SK-N-MC (cell line): ENCODE data around the gene TTLL1.
A peak's percentile ranks its signal among the peaks of the same experiment; 100 is the strongest.
"Not testable (repeated sequence)": the region's sequence is repeated elsewhere in the genome, so short reads cannot be mapped to it uniquely, and the experiment has no call there.

Experiments used
- DNase-seq: peaks from one replicate; pipeline ENCODE4 v3.0.0-alpha.2; 2011; ENCODE audit warnings: low read depth, low spot score
- H3K27ac ChIP-seq: fragments of 200-600 bp; sonication (generic); 2 replicates; pipeline ENCODE4 v1.5.1; 2016; ENCODE audit warnings: mixed run types
- H3K36me3 ChIP-seq: fragments of 200-600 bp; sonication (generic); 2 replicates; pipeline ENCODE4 v1.6.1; 2017; ENCODE audit warnings: antibody characterized with exemption, low read length, mixed read lengths; ENCODE audit not compliant: insufficient read depth
- H3K4me3 ChIP-seq: fragments of 200-600 bp; sonication (generic); 2 replicates; pipeline ENCODE4 v1.5.1; 2016
- H3K9ac ChIP-seq: fragments of 200-600 bp; sonication (generic); 2 replicates; pipeline ENCODE4 v1.8.0; 2017; ENCODE audit warnings: mixed run types, mixed read lengths; ENCODE audit not compliant: insufficient read length
- H3K9me3 ChIP-seq: fragments of 200-600 bp; sonication (generic); 2 replicates; pipeline ENCODE4 v1.6.1; 2017; ENCODE audit warnings: low read depth, mild to moderate bottlenecking, antibody characterized with exemption, low read length, moderate library complexity, mixed read lengths
- EZH2 ChIP-seq: fragments of 200-600 bp; sonication (generic); IDR thresholded peaks from one replicate; pipeline ENCODE4 v1.6.1; 2017; ENCODE audit warnings: antibody characterized with exemption
- FOXP2 ChIP-seq: optimal IDR thresholded peaks from 2 replicates; pipeline ENCODE3; 2011; ENCODE audit warnings: mild to moderate bottlenecking, moderate library complexity; ENCODE audit not compliant: insufficient read depth; ENCODE audit errors: extremely low read length, control extremely low read depth
- POLR2AphosphoS5 ChIP-seq: IDR thresholded peaks from 2 replicates; pipeline ENCODE4 v1.6.1; 2012; ENCODE audit warnings: mild to moderate bottlenecking, low read depth, low read length, borderline replicate concordance

TTLL1 gene

GRCh38 chr22:43036282-43036829, 52.8 kb downstream of the TTLL1 start:
- Histone ChIP-seq H3K4me3 (no peak overlapping the region), H3K27ac (no peak overlapping the region), H3K9ac (no peak overlapping the region), H3K36me3 (no peaks in the 10 kb centered on the region), H3K9me3 (no peaks in the 10 kb centered on the region)
- TF ChIP-seq POLR2AphosphoS5 (no peak), EZH2 (no peak), FOXP2 (no peak)
- DNase-seq = no peak

- no peaks in the 10 kb centered on the region for H3K36me3 ChIP-seq
- no peak overlapping the region for H3K27ac ChIP-seq
- H3K4me3 ChIP-seq = no peak overlapping the region
- no peak overlapping the region for H3K9ac ChIP-seq
- no peak for DNase-seq
- no peaks in the 10 kb centered on the region for H3K9me3 ChIP-seq
- no peak for TF ChIP-seq POLR2AphosphoS5
- no peak for TF ChIP-seq FOXP2
- TF ChIP-seq EZH2 = no peak
Measured at GRCh38 chr22:43035250-43035649, 53.9 kb downstream of the TTLL1 start.

GRCh38 chr22:43031617-43032016, 57.6 kb downstream of the TTLL1 start:
- no peak overlapping the region for H3K27ac ChIP-seq
- DNase-seq = no peak
- TF ChIP-seq FOXP2 = no peak
- TF ChIP-seq POLR2AphosphoS5 = no peak
- no peak for TF ChIP-seq EZH2

GRCh38 chr22:43018615-43019014, 70.6 kb downstream of the TTLL1 start:
- TF ChIP-seq POLR2AphosphoS5 (no peak), FOXP2 (no peak), EZH2 (no peak)
- Histone ChIP-seq H3K4me3 (no peak overlapping the region), H3K36me3 (no peaks in the 10 kb centered on the region), H3K9ac (no peak overlapping the region), H3K9me3 (no peaks in the 10 kb centered on the region), H3K27ac (no peak overlapping the region)
- no peak for DNase-seq

More at GRCh38 chr22:43031617-43032016, 57.6 kb downstream of the TTLL1 start:
- Histone ChIP-seq H3K9ac (no peak overlapping the region), H3K9me3 (no peaks in the 10 kb centered on the region), H3K36me3 (no peaks in the 10 kb centered on the region), H3K4me3 (no peak overlapping the region)

GRCh38 chr22:43017525-43018460, 71.4 kb downstream of the TTLL1 start:
- Histone ChIP-seq H3K27ac (no peak overlapping the region), H3K9me3 (no peaks in the 10 kb centered on the region), H3K36me3 (no peaks in the 10 kb centered on the region), H3K4me3 (no peak overlapping the region), H3K9ac (no peak overlapping the region)
- TF ChIP-seq EZH2 (no peak), POLR2AphosphoS5 (no peak), FOXP2 (no peak)
- no peak for DNase-seq

GRCh38 chr22:43016150-43016549, 73.0 kb downstream of the TTLL1 start:
- not testable (repeated sequence) for H3K36me3 ChIP-seq, DNase-seq, H3K4me3 ChIP-seq, H3K27ac ChIP-seq, H3K9ac ChIP-seq, H3K9me3 ChIP-seq

- TF ChIP-seq FOXP2 (no peak), EZH2 (no peak), POLR2AphosphoS5 (no peak)
- Histone ChIP-seq H3K27ac (no peak overlapping the region), H3K4me3 (peak overlapping the region; percentile 96), H3K9ac (peak overlapping the region; percentile 76), H3K36me3 (no peaks in the 10 kb centered on the region), H3K9me3 (no peaks in the 10 kb centered on the region)
- no peak for DNase-seq
Measured at GRCh38 chr22:43015677-43016042, 73.5 kb downstream of the TTLL1 start.

GRCh38 chr22:43014869-43015676, 74.1 kb downstream of the TTLL1 start, which contains the start of gene PACSIN2:
Gene PACSIN2, minus strand, starts transcription at chr22:43015149. Its CDS starts 103,069 bp downstream, at chr22:42912080.
- peak; percentile 34 for TF ChIP-seq FOXP2
- TF ChIP-seq EZH2 = no peak
- peak; percentile 98 for TF ChIP-seq POLR2AphosphoS5
- H3K9ac ChIP-seq = peak within 1 kb of the TSS; percentile 76
- peak within 1 kb of the TSS; percentile 96 for H3K4me3 ChIP-seq
- no peak within 1 kb of the TSS for H3K27ac ChIP-seq
- no peaks in the 10 kb centered on the region for H3K36me3 ChIP-seq
- no peaks in the 10 kb centered on the region for H3K9me3 ChIP-seq
- DNase-seq = peak; percentile 89
